Lung (tissue), 12 donors: ENCODE results near the gene CHML. TPM values are rescaled to one million over a fixed set of nuclear protein-coding genes. Genes with fewer than 3 reads are reported as not detected.

Experiments used
- ATAC-seq: fragments of 200-7000 bp; cut with Tn5 transposase; one replicate; pipeline ENCODE4 v1.9.1; 2020; ENCODE audit warnings: moderate number of reproducible peaks; ENCODE audit not compliant: insufficient read depth, low FRiP score
- DNase-seq, 3 donors: peaks; one replicate each; pipeline ENCODE4 v3.0.0-alpha.2; 2013 to 2017
- H3K27ac ChIP-seq, 2 donors: one replicate each; pipeline ENCODE4 v1.5.1; 2013; ENCODE audit warnings: mild to moderate bottlenecking in 2 of 2, moderate library complexity in 2 of 2, control low read depth in 1 of 2, inconsistent platforms in 1 of 2, low read depth in 1 of 2, low read length in 1 of 2
- H3K27me3 ChIP-seq, 3 donors: one replicate each; pipeline ENCODE4 v1.5.1; 2013; ENCODE audit warnings: low read length in 2 of 3; ENCODE audit not compliant: control insufficient read depth in 3 of 3, insufficient read depth in 3 of 3
- H3K36me3 ChIP-seq, 4 donors: one replicate each; pipeline ENCODE4 v1.5.1; 2013; ENCODE audit warnings: low read length in 4 of 4, mild to moderate bottlenecking in 1 of 4, moderate library complexity in 1 of 4; ENCODE audit not compliant: control insufficient read depth in 4 of 4, insufficient read depth in 4 of 4
- H3K4me1 ChIP-seq, 5 donors: one replicate each; pipeline ENCODE4 v1.5.1; 2013; ENCODE audit warnings: low read length in 5 of 5, mild to moderate bottlenecking in 2 of 5, moderate library complexity in 1 of 5; ENCODE audit not compliant: control insufficient read depth in 5 of 5, insufficient read depth in 5 of 5
- H3K4me3 ChIP-seq: one replicate; pipeline ENCODE4 v1.5.1; 2013; ENCODE audit warnings: mild to moderate bottlenecking, control low read depth, moderate library complexity
- H3K9ac ChIP-seq, 2 donors: one replicate each; pipeline ENCODE4 v1.5.1; 2013; ENCODE audit warnings: low read length in 2 of 2, control low read depth in 1 of 2; ENCODE audit not compliant: insufficient read depth in 1 of 2
- H3K9me3 ChIP-seq, 4 donors: one replicate each; pipeline ENCODE4 v1.5.1; 2013; ENCODE audit warnings: low read length in 3 of 4, mild to moderate bottlenecking in 1 of 4, moderate library complexity in 1 of 4; ENCODE audit not compliant: control insufficient read depth in 4 of 4, insufficient read depth in 3 of 4
- WGBS, 2 donors: extraction: QIAGEN DNeasy Blood & Tissue Kit; methylation state at CpG; one replicate each; pipeline ENCODE4 v1.1.7; 2013; 5-methylcytosine and 5-hydroxymethylcytosine counted together
- polyA plus RNA-seq, 2 donors: library from polyadenylated mRNA; stranded (reverse); fragments of 200-250 nt; gene quantifications; one replicate each; pipeline ENCODE4 v1.2.1, GENCODE V29; 2013
- total RNA-seq, 2 donors: library from RNA; depleted of rRNA in 1 of 2; stranded (reverse); fragments of >200 nt in 1 of 2; gene quantifications; one replicate each; pipeline ENCODE4 v1.2.1, GENCODE V29; 2014 to 2021
- TF ChIP-seq, protein P1 (sequence below): IDR thresholded peaks from 2 replicates; pipeline ENCODE4 v1.5.1; 2012; ENCODE audit warnings: mild to moderate bottlenecking; ENCODE audit errors: control extremely low read depth, extremely low read depth
- donor health status: control.
- donor health status: control.
- donor health status: Bipolar disorder and iron deficiency.
- donor health status: healthy.
- donor health status: DM: yes; HTN: yes; CAD: no.

Gene CHML
- total and polyA plus RNA-seq, 4 donors = 2.4 to 24.6 (median 4.8) TPM

- peaks cover 0 to 39% (median 3%) of the 10 kb centered on the region in 5 donors for H3K4me1 ChIP-seq
- peak overlapping the region in 1 of 2 donors; percentile 24 for H3K27ac ChIP-seq
- TF ChIP-seq, protein P1, sequence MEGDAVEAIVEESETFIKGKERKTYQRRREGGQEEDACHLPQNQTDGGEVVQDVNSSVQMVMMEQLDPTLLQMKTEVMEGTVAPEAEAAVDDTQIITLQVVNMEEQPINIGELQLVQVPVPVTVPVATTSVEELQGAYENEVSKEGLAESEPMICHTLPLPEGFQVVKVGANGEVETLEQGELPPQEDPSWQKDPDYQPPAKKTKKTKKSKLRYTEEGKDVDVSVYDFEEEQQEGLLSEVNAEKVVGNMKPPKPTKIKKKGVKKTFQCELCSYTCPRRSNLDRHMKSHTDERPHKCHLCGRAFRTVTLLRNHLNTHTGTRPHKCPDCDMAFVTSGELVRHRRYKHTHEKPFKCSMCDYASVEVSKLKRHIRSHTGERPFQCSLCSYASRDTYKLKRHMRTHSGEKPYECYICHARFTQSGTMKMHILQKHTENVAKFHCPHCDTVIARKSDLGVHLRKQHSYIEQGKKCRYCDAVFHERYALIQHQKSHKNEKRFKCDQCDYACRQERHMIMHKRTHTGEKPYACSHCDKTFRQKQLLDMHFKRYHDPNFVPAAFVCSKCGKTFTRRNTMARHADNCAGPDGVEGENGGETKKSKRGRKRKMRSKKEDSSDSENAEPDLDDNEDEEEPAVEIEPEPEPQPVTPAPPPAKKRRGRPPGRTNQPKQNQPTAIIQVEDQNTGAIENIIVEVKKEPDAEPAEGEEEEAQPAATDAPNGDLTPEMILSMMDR = no peak
- peak in 2 of 3 donors; percentile 40 to 43 for DNase-seq
- no peaks in the 10 kb centered on the region for H3K36me3 ChIP-seq
- no peak overlapping the region for H3K9ac ChIP-seq
- no peak overlapping the region for H3K4me3 ChIP-seq
- no peaks in the 10 kb centered on the region for H3K27me3 ChIP-seq
- no peak for ATAC-seq
- 56 to 72% methylated on average over 3 of the region's 3 CpGs for WGBS, 2 donors
- no peaks in the 10 kb centered on the region for H3K9me3 ChIP-seq
These were observed 31.7 kb downstream of the CHML start for GRCh38 chr1:241608379-241609033.

GRCh38 chr1:241607497-241607896, 32.7 kb downstream of the CHML start:
- ATAC-seq = no peak

GRCh38 chr1:241606544-241606943, 33.6 kb downstream of the CHML start:
- Histone ChIP-seq H3K4me1 (peaks cover 0 to 37% (median 3%) of the 10 kb centered on the region in 5 donors), H3K27me3 (no peaks in the 10 kb centered on the region), H3K9ac (no peak overlapping the region), H3K9me3 (no peaks in the 10 kb centered on the region), H3K4me3 (no peak overlapping the region), H3K36me3 (peaks cover 0 to 2% (median under 1%) of the 10 kb centered on the region in 4 donors), H3K27ac (no peak overlapping the region)
- no peak for ATAC-seq
- TF ChIP-seq, protein P1 = no peak
- WGBS, 2 donors = 70 to 85% methylated on average over 5 of the region's 5 CpGs
- DNase-seq = no peak

More at GRCh38 chr1:241607497-241607896, 32.7 kb downstream of the CHML start:
- Histone ChIP-seq H3K9me3 (no peaks in the 10 kb centered on the region), H3K4me1 (peaks cover 0 to 39% (median 3%) of the 10 kb centered on the region in 5 donors), H3K27ac (no peak overlapping the region), H3K36me3 (peaks cover 0 to 2% (median under 1%) of the 10 kb centered on the region in 4 donors), H3K9ac (no peak overlapping the region), H3K4me3 (no peak overlapping the region), H3K27me3 (no peaks in the 10 kb centered on the region)
- TF ChIP-seq, protein P1 = no peak
- no peak for DNase-seq
